Testis (tissue), 5 donors: Measurements from ENCODE around the gene PRTG. TPM values are rescaled to one million over a fixed set of nuclear protein-coding genes. Genes with fewer than 3 reads are reported as not detected.
A peak's percentile ranks its signal among the peaks of the same experiment; 100 is the strongest.
"Not testable (repeated sequence)": the region's sequence is repeated elsewhere in the genome, so short reads cannot be mapped to it uniquely, and the experiment has no call there.

ENCODE experiments used
- DNase-seq: peaks from one replicate; pipeline ENCODE4 v3.0.0-alpha.2; 2019
- H3K27ac ChIP-seq, 2 donors: fragments of 200-600 bp; sonication (generic); one replicate each; pipeline ENCODE4 v1.5.1; 2019
- H3K27me3 ChIP-seq: fragments of 200-600 bp; sonication (generic); one replicate; pipeline ENCODE4 v1.5.1; 2019
- H3K36me3 ChIP-seq: fragments of 200-600 bp; sonication (generic); one replicate; pipeline ENCODE4 v1.5.1; 2017; ENCODE audit warnings: low read depth; ENCODE audit errors: missing control alignments
- H3K4me1 ChIP-seq: fragments of 200-600 bp; sonication (generic); one replicate; pipeline ENCODE4 v1.5.1; 2019
- H3K4me3 ChIP-seq, 2 donors: fragments of 200-600 bp; sonication (generic); one replicate each; pipeline ENCODE4 v1.5.1; 2017 to 2019
- H3K9me3 ChIP-seq: fragments of 200-600 bp; sonication (generic); one replicate; pipeline ENCODE4 v1.5.1; 2017
- POLR2A ChIP-seq: fragments of 450-650 bp; IDR thresholded peaks from one replicate; pipeline ENCODE4 v1.6.1; 2017; ENCODE audit warnings: antibody characterized with exemption, mild to moderate bottlenecking, moderate library complexity
- WGBS, 2 donors: methylation state at CpG; one replicate each; pipeline ENCODE4 v1.1.5; 2018; 5-methylcytosine and 5-hydroxymethylcytosine counted together
- intact Hi-C: fragments of 100-400 bp; cut with DNase I; formaldehyde crosslinking; loops from one replicate; pipeline ENCODE4 v1.15.1; 2023; ENCODE audit warnings: low total_unique reads
- long read RNA-seq, 2 donors: transcript quantifications; one replicate each; lab custom pipeline, GENCODE V29; 2026
- polyA plus RNA-seq: library from polyadenylated mRNA; stranded (reverse); fragments of 350-450 nt; fragmentation: Illumina TruSeq; extraction: RNeasy Lipid Tissue Mini Kit (QIAGEN cat#74804); gene quantifications from one replicate; pipeline ENCODE4 v1.2.3, GENCODE V29; 2014; ENCODE audit warnings: low read depth, low replicate concordance; ENCODE audit not compliant: insufficient read depth
- total RNA-seq, 2 donors: library from RNA; depleted of rRNA; stranded (reverse); fragments of >200 nt; gene quantifications; one replicate each; pipeline ENCODE4 v1.2.3, GENCODE V29; 2016
- TF ChIP-seq, protein P1 (sequence below), 3 experiments: fragments of 450-650 bp in 2 of 3; fragments of 200-600 bp in 1 of 3; sonication (generic) in 1 of 3; IDR thresholded peaks; one replicate each; pipeline ENCODE4 v1.5.1; 2016 to 2019; ENCODE audit warnings: antibody characterized with exemption in 3 of 3, mild to moderate bottlenecking in 2 of 3, moderate library complexity in 1 of 3

Gene PRTG
- total RNA-seq (10 to 100 TPM; 26.3 to 29.7 TPM), polyA plus RNA-seq (14.7 TPM)
- long read RNA-seq, donor 1: 0 reads
- long read RNA-seq, donor 2, partial matches to known transcripts: 0 of 1 reads
- long read RNA-seq, donor 2, other reads (novel, unspliced or antisense): 0 of 1 reads

DNA sequence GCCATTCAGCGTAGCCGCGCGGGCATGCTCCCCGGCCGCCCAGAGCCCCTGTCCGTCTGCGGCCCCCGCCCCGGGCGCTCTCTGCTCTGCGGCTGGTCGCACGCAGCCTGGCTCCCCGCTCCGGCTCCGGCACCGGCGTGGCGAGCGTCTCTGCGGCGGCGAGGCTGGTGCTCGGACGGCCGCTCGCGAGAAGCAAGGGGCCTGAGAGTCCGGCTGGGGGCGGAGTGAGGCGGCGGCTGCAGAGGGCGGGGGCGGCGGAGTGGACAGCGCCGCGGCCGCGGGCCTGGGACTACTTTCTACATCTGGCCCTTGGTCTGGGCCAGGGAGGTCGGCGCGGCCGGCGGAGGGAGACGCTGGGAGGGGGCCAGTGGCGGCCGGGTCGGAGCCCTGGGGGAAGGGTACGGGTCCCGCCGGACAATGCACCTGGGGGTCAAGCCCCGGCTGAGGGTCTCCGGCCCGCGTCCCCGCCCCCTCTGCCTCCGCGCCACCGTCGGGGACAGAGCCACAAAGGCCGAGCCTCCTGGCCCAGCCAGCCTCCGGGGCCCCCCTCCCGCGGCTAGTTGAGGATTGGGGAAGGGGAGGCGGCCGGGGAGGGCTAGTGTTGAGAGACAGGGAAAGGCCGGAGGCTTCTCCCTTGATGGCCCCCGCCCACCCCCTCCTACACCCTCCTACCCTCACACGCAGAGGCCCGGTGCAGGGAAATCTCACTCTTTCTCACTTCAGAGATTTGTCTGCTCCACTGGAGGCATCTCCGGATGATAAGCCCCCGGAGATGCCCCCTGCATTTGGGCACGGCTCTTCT, at the start of gene PRTG:
TSS of gene PRTG (minus strand) at position 226 of the 802 bp plus-strand sequence. CDS start at position 5, 221 bp downstream.
- intact Hi-C loops: no loop called here
- Histone ChIP-seq H3K27me3 (no peaks in the 10 kb centered on the region), H3K4me1 (no peaks in the 10 kb centered on the region), H3K4me3 (peak within 1 kb of the TSS; percentile 84 to 90), H3K27ac (peak within 1 kb of the TSS; percentile 67 to 86), H3K9me3 (no peaks in the 10 kb centered on the region), H3K36me3 (no peaks in the 10 kb centered on the region)
- TF ChIP-seq POLR2A: no peak
- TF ChIP-seq, protein P1, sequence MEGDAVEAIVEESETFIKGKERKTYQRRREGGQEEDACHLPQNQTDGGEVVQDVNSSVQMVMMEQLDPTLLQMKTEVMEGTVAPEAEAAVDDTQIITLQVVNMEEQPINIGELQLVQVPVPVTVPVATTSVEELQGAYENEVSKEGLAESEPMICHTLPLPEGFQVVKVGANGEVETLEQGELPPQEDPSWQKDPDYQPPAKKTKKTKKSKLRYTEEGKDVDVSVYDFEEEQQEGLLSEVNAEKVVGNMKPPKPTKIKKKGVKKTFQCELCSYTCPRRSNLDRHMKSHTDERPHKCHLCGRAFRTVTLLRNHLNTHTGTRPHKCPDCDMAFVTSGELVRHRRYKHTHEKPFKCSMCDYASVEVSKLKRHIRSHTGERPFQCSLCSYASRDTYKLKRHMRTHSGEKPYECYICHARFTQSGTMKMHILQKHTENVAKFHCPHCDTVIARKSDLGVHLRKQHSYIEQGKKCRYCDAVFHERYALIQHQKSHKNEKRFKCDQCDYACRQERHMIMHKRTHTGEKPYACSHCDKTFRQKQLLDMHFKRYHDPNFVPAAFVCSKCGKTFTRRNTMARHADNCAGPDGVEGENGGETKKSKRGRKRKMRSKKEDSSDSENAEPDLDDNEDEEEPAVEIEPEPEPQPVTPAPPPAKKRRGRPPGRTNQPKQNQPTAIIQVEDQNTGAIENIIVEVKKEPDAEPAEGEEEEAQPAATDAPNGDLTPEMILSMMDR (IDR thresholded peaks at IDR 0.05): no peak
- peak; percentile 87 for DNase-seq
- WGBS, 2 donors: 1 to 6% methylated on average over 4 to 37 of the region's 75 CpGs

GRCh38 chr15:55791551-55792400, 48.8 kb upstream of the PRTG start:
- Histone ChIP-seq H3K9me3 (no peaks in the 10 kb centered on the region), H3K4me1 (no peaks in the 10 kb centered on the region), H3K4me3 (no peak overlapping the region), H3K27me3 (no peaks in the 10 kb centered on the region), H3K36me3 (no peaks in the 10 kb centered on the region), H3K27ac (no peak overlapping the region)
- TF ChIP-seq POLR2A: no peak
- TF ChIP-seq, protein P1 (IDR thresholded peaks at IDR 0.05): no peak
- no peak for DNase-seq
- 88 to 89% methylated on average over 2 to 3 of the region's 3 CpGs for WGBS, 2 donors
- intact Hi-C loops: no loop called here

GRCh38 chr15:55789066-55789660, 46.2 kb upstream of the PRTG start:
- WGBS, 2 donors: 72 to 73% methylated on average over 8 of the region's 8 CpGs
- no peak overlapping the region for H3K4me3 ChIP-seq
- TF ChIP-seq POLR2A: no peak
- TF ChIP-seq, protein P1 (IDR thresholded peaks at IDR 0.05): peak in 2 of 3 experiments; percentile 27 to 71
- peak; percentile 70 for DNase-seq
- H3K27me3 ChIP-seq: no peaks in the 10 kb centered on the region
- no peaks in the 10 kb centered on the region for H3K4me1 ChIP-seq
- H3K36me3 ChIP-seq: no peaks in the 10 kb centered on the region
- no peak overlapping the region for H3K27ac ChIP-seq
- intact Hi-C loops: no loop called here
- H3K9me3 ChIP-seq: no peaks in the 10 kb centered on the region

DNA sequence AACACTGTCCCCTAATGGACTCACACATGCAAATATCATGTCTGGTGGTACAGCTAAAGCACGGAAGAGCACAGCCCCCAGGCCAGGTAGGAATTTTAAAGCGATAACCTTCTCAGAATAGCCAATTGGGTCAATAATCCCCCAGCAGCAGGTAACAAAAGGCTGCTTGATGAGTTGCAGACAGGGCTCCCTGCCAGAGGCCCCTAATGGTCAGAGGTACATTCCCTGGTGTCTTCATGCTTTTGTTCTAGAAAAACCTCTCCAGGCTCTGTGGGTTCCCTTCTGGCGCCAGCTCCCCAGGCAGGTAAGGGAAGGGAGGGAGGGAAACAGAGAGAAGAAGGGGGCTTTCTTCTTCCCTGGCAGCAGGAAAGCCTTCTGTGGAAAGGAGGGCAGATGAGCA, 43.4 kb upstream of the PRTG start:
- 84 to 94% methylated on average over 3 of the region's 3 CpGs for WGBS, 2 donors
- intact Hi-C loops: no loop called here
- Histone ChIP-seq H3K27me3 (no peaks in the 10 kb centered on the region), H3K36me3 (no peaks in the 10 kb centered on the region), H3K9me3 (no peaks in the 10 kb centered on the region), H3K27ac (no peak overlapping the region), H3K4me3 (no peak overlapping the region), H3K4me1 (no peaks in the 10 kb centered on the region)
- TF ChIP-seq POLR2A: no peak
- TF ChIP-seq, protein P1 (IDR thresholded peaks at IDR 0.05): no peak
- DNase-seq: no peak

- H3K27ac ChIP-seq, H3K4me3 ChIP-seq, H3K27me3 ChIP-seq, H3K4me1 ChIP-seq, DNase-seq, intact Hi-C loops, H3K36me3 ChIP-seq, H3K9me3 ChIP-seq: not testable (repeated sequence)
- WGBS, 2 donors: 89 to 90% methylated on average over 9 of the region's 9 CpGs
Observed at GRCh38 chr15:55785593-55785992, 42.6 kb upstream of the PRTG start.
